ENCODE results near the gene AQP5. TPM values are rescaled to one million over a fixed set of nuclear protein-coding genes. Genes with fewer than 3 reads are reported as not detected.

Gene AQP5
- polyA plus RNA-seq, 3 donors = not detected

DNA sequence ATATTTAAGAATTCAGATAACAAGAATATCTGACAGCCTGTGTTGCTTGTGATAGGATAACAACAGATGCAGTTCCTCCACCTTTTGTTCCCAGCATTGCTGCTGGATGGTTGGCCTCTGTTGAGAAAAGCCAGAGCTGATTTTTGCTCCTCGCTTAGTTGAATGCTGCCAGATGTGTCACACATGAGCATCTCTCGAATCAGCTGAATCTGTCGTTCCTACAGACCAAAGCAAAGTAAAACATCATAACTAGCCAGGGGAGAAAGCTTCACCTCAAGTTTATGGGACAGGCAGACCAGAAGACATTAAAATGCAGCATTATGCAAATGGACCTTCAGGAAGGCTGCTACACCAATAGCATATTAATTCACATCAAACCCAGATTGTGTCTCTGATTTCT is 43.5 kb downstream of the AQP5 start:
- WGBS (ENCODE audit: insufficient coverage) = no CpG with 5 or more reads among the region's 3 CpGs
- no peaks in the 10 kb centered on the region for H3K4me1 ChIP-seq (ENCODE audit: control insufficient read depth in 1 of 2, insufficient read depth in 2 of 2, low read length in 2 of 2)
- H3K27me3 Mint-ChIP-seq (ENCODE audit: low read depth in 3 of 3) = no peaks in the 10 kb centered on the region
- no peaks in the 10 kb centered on the region for H4K20me1 ChIP-seq (ENCODE audit: insufficient read depth, low read length)
- no peak overlapping the region for H3K27ac Mint-ChIP-seq
- H3K9me3 Mint-ChIP-seq = peaks cover 0 to 2% (median 0%) of the 10 kb centered on the region in 7 donors
- no peak overlapping the region for H3K4me3 ChIP-seq (replicated peaks in 1 of 3; ENCODE audit: low read depth in 2 of 3, low read length in 3 of 3)
- H3K27me3 ChIP-seq (ENCODE audit: control insufficient read depth in 2 of 2, insufficient read depth in 2 of 2, low read length in 2 of 2) = no peaks in the 10 kb centered on the region
- no peak overlapping the region for H3K4me3 Mint-ChIP-seq
- intact Hi-C loops (cut with micrococcal nuclease) = no loop called here
- no peak overlapping the region for H3K4me2 ChIP-seq (replicated peaks; ENCODE audit: extremely low read depth, low read length, poor library complexity, severe bottlenecking)
- no peak overlapping the region for H3K9ac ChIP-seq (ENCODE audit: insufficient read depth, low read length, poor library complexity, severe bottlenecking)
- peaks cover 3% of the 10 kb centered on the region for H3K4me1 Mint-ChIP-seq
- no peak overlapping the region for H2AFZ ChIP-seq (ENCODE audit: insufficient read depth, low read depth, low read length, poor library complexity, severe bottlenecking)
- H3K36me3 Mint-ChIP-seq = peaks cover 46 to 69% of the 10 kb centered on the region in 2 donors
- DNase-seq = no peak
- no peak overlapping the region for H3K27ac ChIP-seq (ENCODE audit: low read depth in 1 of 2, low read length in 2 of 2)
- TF ChIP-seq, protein P1, sequence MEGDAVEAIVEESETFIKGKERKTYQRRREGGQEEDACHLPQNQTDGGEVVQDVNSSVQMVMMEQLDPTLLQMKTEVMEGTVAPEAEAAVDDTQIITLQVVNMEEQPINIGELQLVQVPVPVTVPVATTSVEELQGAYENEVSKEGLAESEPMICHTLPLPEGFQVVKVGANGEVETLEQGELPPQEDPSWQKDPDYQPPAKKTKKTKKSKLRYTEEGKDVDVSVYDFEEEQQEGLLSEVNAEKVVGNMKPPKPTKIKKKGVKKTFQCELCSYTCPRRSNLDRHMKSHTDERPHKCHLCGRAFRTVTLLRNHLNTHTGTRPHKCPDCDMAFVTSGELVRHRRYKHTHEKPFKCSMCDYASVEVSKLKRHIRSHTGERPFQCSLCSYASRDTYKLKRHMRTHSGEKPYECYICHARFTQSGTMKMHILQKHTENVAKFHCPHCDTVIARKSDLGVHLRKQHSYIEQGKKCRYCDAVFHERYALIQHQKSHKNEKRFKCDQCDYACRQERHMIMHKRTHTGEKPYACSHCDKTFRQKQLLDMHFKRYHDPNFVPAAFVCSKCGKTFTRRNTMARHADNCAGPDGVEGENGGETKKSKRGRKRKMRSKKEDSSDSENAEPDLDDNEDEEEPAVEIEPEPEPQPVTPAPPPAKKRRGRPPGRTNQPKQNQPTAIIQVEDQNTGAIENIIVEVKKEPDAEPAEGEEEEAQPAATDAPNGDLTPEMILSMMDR (IDR thresholded peaks at IDR 0.05) = no peak
- H3K79me2 ChIP-seq (ENCODE audit: insufficient read depth, low read length) = peaks cover 53% of the 10 kb centered on the region
- H3K36me3 ChIP-seq (replicated peaks in 1 of 2; ENCODE audit: control insufficient read depth in 1 of 2, insufficient read depth in 2 of 2, low read length in 2 of 2) = peaks cover 36 to 71% of the 10 kb centered on the region in 2 donors
- H3K9me3 ChIP-seq (replicated peaks in 1 of 2; ENCODE audit: control insufficient read depth in 1 of 2, insufficient read depth in 1 of 2, low read length in 2 of 2) = no peaks in the 10 kb centered on the region

DNA sequence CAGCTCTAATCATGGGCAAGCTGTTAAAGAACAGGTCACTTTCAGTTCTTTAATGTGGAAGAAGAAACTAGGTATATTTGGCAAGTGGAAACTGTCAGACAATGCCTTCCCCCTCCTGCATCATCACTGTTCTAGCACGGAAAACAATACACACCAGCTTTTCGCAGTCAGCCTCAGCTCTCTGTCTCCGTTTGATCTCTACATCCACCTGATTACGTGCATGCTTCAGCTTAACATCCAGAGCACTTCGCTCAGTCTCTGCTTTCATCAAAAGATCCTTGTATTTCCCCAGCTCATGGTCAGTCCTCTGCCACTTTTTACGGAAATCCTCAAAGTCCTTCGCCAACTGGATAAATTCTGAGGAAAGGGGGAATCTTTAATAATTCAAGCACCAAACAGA is 44.6 kb downstream of the AQP5 start:
- TF ChIP-seq, protein P1 (IDR thresholded peaks at IDR 0.05) = no peak
- Histone ChIP-seq H3K27me3 (ENCODE audit: control insufficient read depth in 2 of 2, insufficient read depth in 2 of 2, low read length in 2 of 2) (no peaks in the 10 kb centered on the region), H3K9ac (ENCODE audit: insufficient read depth, low read length, poor library complexity, severe bottlenecking) (no peak overlapping the region), H3K4me1 (ENCODE audit: control insufficient read depth in 1 of 2, insufficient read depth in 2 of 2, low read length in 2 of 2) (no peaks in the 10 kb centered on the region), H3K27ac (ENCODE audit: low read depth in 1 of 2, low read length in 2 of 2) (no peak overlapping the region), H3K9me3 (replicated peaks in 1 of 2; ENCODE audit: control insufficient read depth in 1 of 2, insufficient read depth in 1 of 2, low read length in 2 of 2) (no peaks in the 10 kb centered on the region), H4K20me1 (ENCODE audit: insufficient read depth, low read length) (no peaks in the 10 kb centered on the region), H2AFZ (ENCODE audit: insufficient read depth, low read depth, low read length, poor library complexity, severe bottlenecking) (no peak overlapping the region), H3K79me2 (ENCODE audit: insufficient read depth, low read length) (peaks cover 64% of the 10 kb centered on the region), H3K4me2 (replicated peaks; ENCODE audit: extremely low read depth, low read length, poor library complexity, severe bottlenecking) (no peak overlapping the region), H3K36me3 (replicated peaks in 1 of 2; ENCODE audit: control insufficient read depth in 1 of 2, insufficient read depth in 2 of 2, low read length in 2 of 2) (peaks cover 30 to 66% of the 10 kb centered on the region in 2 donors), H3K4me3 (replicated peaks in 1 of 3; ENCODE audit: low read depth in 2 of 3, low read length in 3 of 3) (no peak overlapping the region)
- H3K4me1 Mint-ChIP-seq = peaks cover 3% of the 10 kb centered on the region
- intact Hi-C loops (cut with micrococcal nuclease) = no loop called here
- no peak overlapping the region for H3K4me3 Mint-ChIP-seq
- peaks cover 0 to 2% (median 0%) of the 10 kb centered on the region in 7 donors for H3K9me3 Mint-ChIP-seq
- H3K27me3 Mint-ChIP-seq (ENCODE audit: low read depth in 3 of 3) = no peaks in the 10 kb centered on the region
- H3K36me3 Mint-ChIP-seq = peaks cover 35 to 69% of the 10 kb centered on the region in 2 donors
- 76% methylated on average over 4 of the region's 7 CpGs for WGBS (ENCODE audit: insufficient coverage)
- H3K27ac Mint-ChIP-seq = no peak overlapping the region
- no peak for DNase-seq

All from CD14-positive monocyte (primary cell).